Measurements from ENCODE around the gene VAMP5. TPM values are rescaled to one million over a fixed set of nuclear protein-coding genes. Genes with fewer than 3 reads are reported as not detected.

VAMP5 gene
- total RNA-seq, 1 experiment from 2014 or later, result 1.9 TPM

DNA sequence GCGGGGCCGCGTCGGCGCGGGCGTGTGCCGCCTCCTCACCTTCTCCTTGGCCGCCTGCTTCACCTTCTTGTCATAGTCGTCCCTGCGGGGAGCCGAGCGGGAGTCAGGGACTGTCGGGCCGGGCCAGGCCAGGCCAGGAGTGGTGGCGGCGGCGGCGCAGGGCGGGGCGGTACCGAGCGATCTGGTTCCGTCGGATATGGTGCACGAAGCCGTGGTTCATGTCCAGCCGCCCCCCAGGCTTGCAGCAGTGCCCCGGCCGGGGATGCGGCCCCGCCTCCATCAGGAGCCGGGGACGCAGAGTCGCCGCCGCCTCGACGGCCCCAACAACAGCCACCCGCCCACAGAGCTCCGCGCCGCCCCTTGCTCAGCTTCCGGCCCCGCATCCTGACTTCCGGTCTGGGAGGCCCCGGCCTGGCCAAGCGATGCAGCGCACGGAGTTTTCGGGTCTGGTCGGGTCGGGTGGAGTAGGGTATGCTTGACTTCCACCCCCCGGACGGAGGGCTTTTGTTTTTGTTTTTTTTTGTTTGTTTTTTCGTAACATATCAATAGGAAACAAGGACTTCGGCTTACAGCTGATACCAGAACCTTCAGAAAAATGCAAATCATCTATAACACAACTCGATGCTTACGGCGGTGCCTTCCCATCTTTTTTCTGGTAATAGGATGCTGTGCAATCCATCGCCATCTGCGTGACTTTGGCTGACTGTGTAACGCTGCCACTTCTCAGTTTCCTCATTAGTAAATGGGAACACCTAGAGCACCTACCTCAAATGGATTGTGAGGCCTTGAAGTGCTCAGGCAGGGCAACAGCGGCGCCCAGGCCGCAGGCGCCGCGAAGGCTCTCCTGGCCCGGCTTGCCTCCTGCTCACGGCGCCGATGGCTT, 27.7 kb downstream of the VAMP5 start, which contains the start of gene C2orf68:
C2orf68 (minus strand) TSS at position 362 of the 883 bp plus-strand sequence; CDS start at position 280, 82 bp downstream.
- Histone ChIP-seq H3K79me2 (ENCODE audit: insufficient read depth, low read length) (peaks cover 33% of the 10 kb centered on the region), H4K20me1 (ENCODE audit: insufficient read depth) (no peaks in the 10 kb centered on the region), H3K27ac (ENCODE audit: low read depth, low read length) (peak within 1 kb of the TSS; percentile 87), H3K9me2 (ENCODE audit: insufficient read depth) (no peaks in the 10 kb centered on the region), H3K9me3 (ENCODE audit: control insufficient read depth in 1 of 2, insufficient read depth in 1 of 2, low read depth in 1 of 2, low read length in 2 of 2) (no peaks in the 10 kb centered on the region), H3K4me3 (replicated peaks in 1 of 2; ENCODE audit: low read depth in 1 of 2, low read length in 2 of 2) (peak within 1 kb of the TSS; percentile 93 to 98), H3K9ac (ENCODE audit: low read length) (peak within 1 kb of the TSS; percentile 86), H3K4me1 (ENCODE audit: control insufficient read depth in 1 of 2, insufficient read depth in 2 of 2, low read length in 2 of 2) (peaks cover 10 to 29% of the 10 kb centered on the region in 2 experiments), H2AFZ (ENCODE audit: low read depth, low read length, poor library complexity, severe bottlenecking) (no peak within 1 kb of the TSS), H3K27me3 (ENCODE audit: insufficient read depth, low read length) (no peaks in the 10 kb centered on the region), H3K36me3 (ENCODE audit: control insufficient read depth in 1 of 2, insufficient read depth in 2 of 2, low read length in 2 of 2) (peaks cover 6 to 16% of the 10 kb centered on the region in 2 experiments), H3K4me2 (ENCODE audit: low read length) (peak within 1 kb of the TSS; percentile 93)
- RAD21 ChIA-PET (ENCODE audit: low non-redundant PET in 1 of 2, low total read pairs in 2 of 2, uncharacterized antibody in 2 of 2, unreplicated experiment in 2 of 2), result no interaction called here
- POLR2A ChIA-PET, result interaction anchor here (0.6 to 1.3 kb wide), 15 partner anchors 9 to 258 kb away, joined by 3 to 20 read pairs (median 3); partner anchors contain the start of genes GGCX, RETSAT, RNF181 and TMEM150A
- DNase-seq (ENCODE audit: low read depth, low spot score) (peak; percentile 81), ATAC-seq (peak; percentile 76)
- CTCF ChIA-PET, result interaction anchor here (1.3 to 1.5 kb wide), 2 partner anchors 9 to 25 kb away, joined by 3 to 5 read pairs; partner anchors contain the start of gene TMEM150A
- BruUV-seq (replicated peaks), result TSS peak; percentile 90
- intact Hi-C loops (cut with micrococcal nuclease), result loop anchor here (5.0 kb wide), 2 partner anchors 260 to 325 kb away; partner anchors contain the start of genes ELMOD3 and RETSAT
- TF ChIP-seq ATF3 (IDR thresholded peaks at IDR 0.05) (no peak), SP1 (IDR thresholded peaks at IDR 0.05; ENCODE audit: low read depth) (peak; percentile 79), POLR2A (IDR thresholded peaks at IDR 0.05; ENCODE audit: borderline replicate concordance, extremely low read depth, insufficient read depth, insufficient read length) (peak; percentile 93), POLR2AphosphoS5 (IDR thresholded peaks at IDR 0.05; ENCODE audit: low read depth, low read length) (peak; percentile 99), ZFX (IDR thresholded peaks at IDR 0.05) (peak; percentile 95), CBX3 (IDR thresholded peaks at IDR 0.05; ENCODE audit: low read depth) (0 out of 2 replicates have a peak, but pooled peaks have one; percentile 44), EGR1 (IDR thresholded peaks at IDR 0.05; ENCODE audit: low read depth) (peak; percentile 79), ZBTB33 (IDR thresholded peaks at IDR 0.05; ENCODE audit: extremely low read depth, insufficient replicate concordance, low read length) (peak; percentile 9), SIN3A (IDR thresholded peaks at IDR 0.05; ENCODE audit: low read depth) (peak; percentile 86), RAD21 (IDR thresholded peaks at IDR 0.05; ENCODE audit: low read depth) (no peak)
- TF ChIP-seq, protein P1, sequence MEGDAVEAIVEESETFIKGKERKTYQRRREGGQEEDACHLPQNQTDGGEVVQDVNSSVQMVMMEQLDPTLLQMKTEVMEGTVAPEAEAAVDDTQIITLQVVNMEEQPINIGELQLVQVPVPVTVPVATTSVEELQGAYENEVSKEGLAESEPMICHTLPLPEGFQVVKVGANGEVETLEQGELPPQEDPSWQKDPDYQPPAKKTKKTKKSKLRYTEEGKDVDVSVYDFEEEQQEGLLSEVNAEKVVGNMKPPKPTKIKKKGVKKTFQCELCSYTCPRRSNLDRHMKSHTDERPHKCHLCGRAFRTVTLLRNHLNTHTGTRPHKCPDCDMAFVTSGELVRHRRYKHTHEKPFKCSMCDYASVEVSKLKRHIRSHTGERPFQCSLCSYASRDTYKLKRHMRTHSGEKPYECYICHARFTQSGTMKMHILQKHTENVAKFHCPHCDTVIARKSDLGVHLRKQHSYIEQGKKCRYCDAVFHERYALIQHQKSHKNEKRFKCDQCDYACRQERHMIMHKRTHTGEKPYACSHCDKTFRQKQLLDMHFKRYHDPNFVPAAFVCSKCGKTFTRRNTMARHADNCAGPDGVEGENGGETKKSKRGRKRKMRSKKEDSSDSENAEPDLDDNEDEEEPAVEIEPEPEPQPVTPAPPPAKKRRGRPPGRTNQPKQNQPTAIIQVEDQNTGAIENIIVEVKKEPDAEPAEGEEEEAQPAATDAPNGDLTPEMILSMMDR (IDR thresholded peaks at IDR 0.05 in 2 of 3, conservative IDR thresholded peaks at IDR 0.05 in 1 of 3; ENCODE audit: borderline replicate concordance in 1 of 3, insufficient read depth in 1 of 3, low read depth in 2 of 3, low read length in 2 of 3), result no peak
- TF ChIP-seq, protein P2, sequence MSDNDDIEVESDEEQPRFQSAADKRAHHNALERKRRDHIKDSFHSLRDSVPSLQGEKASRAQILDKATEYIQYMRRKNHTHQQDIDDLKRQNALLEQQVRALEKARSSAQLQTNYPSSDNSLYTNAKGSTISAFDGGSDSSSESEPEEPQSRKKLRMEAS (IDR thresholded peaks at IDR 0.05), result peak; percentile 80

Measured in HCT116 (cell line).